ENCODE data around the gene ITPK1. TPM values are rescaled to one million over a fixed set of nuclear protein-coding genes. Genes with fewer than 3 reads are reported as not detected.

ITPK1 gene
- total and polyA plus RNA-seq, 2 experiments from 2014 or later = 35.9 to 101 TPM

- Histone ChIP-seq H4K20me1 (replicated peaks; ENCODE audit: insufficient read depth) (peaks cover 7% of the 10 kb centered on the region), H3K4me3 (no peak overlapping the region), H2AFZ (no peak overlapping the region), H3K36me3 (ENCODE audit: insufficient read depth) (no peaks in the 10 kb centered on the region), H3K27ac (ENCODE audit: low read depth) (no peak overlapping the region), H3K4me1 (ENCODE audit: insufficient read depth) (no peaks in the 10 kb centered on the region), H3K9me2 (ENCODE audit: insufficient read depth) (no peaks in the 10 kb centered on the region), H3K79me2 (replicated peaks; ENCODE audit: insufficient read depth) (peaks cover 45% of the 10 kb centered on the region), H3K27me3 (ENCODE audit: insufficient read depth) (no peaks in the 10 kb centered on the region), H3K4me2 (no peak overlapping the region), H3F3A (replicated peaks; ENCODE audit: low read depth) (no peaks in the 10 kb centered on the region)
- peaks cover 25% of the 10 kb centered on the region for H3K27me3 Mint-ChIP-seq (ENCODE audit: insufficient read depth, low read depth, poor library complexity)
- peaks cover 27% of the 10 kb centered on the region for H3K4me1 Mint-ChIP-seq
- peak overlapping the region; percentile 30; the same call in 1 of the 2 replicates for H3K27ac Mint-ChIP-seq
- H3K36me3 Mint-ChIP-seq (ENCODE audit: low read depth) = peaks cover 6% of the 10 kb centered on the region; the same call in 1 of the 3 replicates
- DNase-seq (ENCODE audit: low spot score) (no peak), ATAC-seq (no peak)
- H3K9me3 Mint-ChIP-seq = no peaks in the 10 kb centered on the region
- H3K4me3 Mint-ChIP-seq = no peak overlapping the region
- TF ChIP-seq NANOG (IDR thresholded peaks at IDR 0.05; ENCODE audit: borderline replicate concordance) (no peak), ZNF331 (CRISPR knock-in tag; IDR thresholded peaks at IDR 0.05; ENCODE audit: low read depth) (no peak), ETS1 (IDR thresholded peaks at IDR 0.05) (no peak), POLR2AphosphoS5 (IDR thresholded peaks at IDR 0.05; ENCODE audit: low read depth) (no peak), CREB1 (CRISPR knock-in tag; IDR thresholded peaks at IDR 0.05; ENCODE audit: low read depth) (no peak), REST (IDR thresholded peaks at IDR 0.05; ENCODE audit: unreplicated experiment) (no peak), JUNB (IDR thresholded peaks at IDR 0.05; ENCODE audit: unreplicated experiment) (no peak)
Measured at GRCh38 chr14:93005135-93005813, 110.5 kb downstream of the ITPK1 start.

GRCh38 chr14:93004699-93005082 is 111.0 kb downstream of the ITPK1 start:
- H3K4me1 ChIP-seq (ENCODE audit: insufficient read depth) = no peaks in the 10 kb centered on the region
- no peak overlapping the region for H3K4me2 ChIP-seq
- no peaks in the 10 kb centered on the region for H3K36me3 ChIP-seq (ENCODE audit: insufficient read depth)
- Mint-ChIP-seq H3K4me3 (no peak overlapping the region), H3K4me1 (peaks cover 32% of the 10 kb centered on the region), H3K27me3 (ENCODE audit: insufficient read depth, low read depth, poor library complexity) (peaks cover 21% of the 10 kb centered on the region), H3K9me3 (no peaks in the 10 kb centered on the region), H3K27ac (0 out of 2 replicates have a peak overlapping the region, but pooled peaks have one; percentile 30), H3K36me3 (ENCODE audit: low read depth) (peaks cover 4% of the 10 kb centered on the region; the same call in 1 of the 3 replicates)
- H3K27me3 ChIP-seq (ENCODE audit: insufficient read depth) = no peaks in the 10 kb centered on the region
- no peak overlapping the region for H2AFZ ChIP-seq
- H3K27ac ChIP-seq (ENCODE audit: low read depth) = no peak overlapping the region
- peaks cover 3% of the 10 kb centered on the region for H4K20me1 ChIP-seq (replicated peaks; ENCODE audit: insufficient read depth)
- no peak overlapping the region for H3K4me3 ChIP-seq
- no peaks in the 10 kb centered on the region for H3K9me2 ChIP-seq (ENCODE audit: insufficient read depth)
- peaks cover 45% of the 10 kb centered on the region for H3K79me2 ChIP-seq (replicated peaks; ENCODE audit: insufficient read depth)
- DNase-seq (ENCODE audit: low spot score) = no peak
- no peaks in the 10 kb centered on the region for H3F3A ChIP-seq (replicated peaks; ENCODE audit: low read depth)
- no peak for ATAC-seq
- no peak for TF ChIP-seq ZNF462 (CRISPR knock-in tag; IDR thresholded peaks at IDR 0.05)
- no peak for TF ChIP-seq ETS1 (IDR thresholded peaks at IDR 0.05)

All from GM23338 (cell line).